Osteoblast (primary cell): Measurements from ENCODE around the gene ASGR1. TPM values are rescaled to one million over a fixed set of nuclear protein-coding genes. Genes with fewer than 3 reads are reported as not detected.
A peak's percentile ranks its signal among the peaks of the same experiment; 100 is the strongest.
"Not testable (repeated sequence)": the region's sequence is repeated elsewhere in the genome, so short reads cannot be mapped to it uniquely, and the experiment has no call there.

Experiments
- DNase-seq: peaks from one replicate; pipeline ENCODE4 v3.0.0; 2011; ENCODE audit warnings: low spot score, mixed read lengths; ENCODE audit not compliant: insufficient read length; ENCODE audit errors: missing footprints
- H2AFZ ChIP-seq: 2 replicates; pipeline ENCODE4 v1.6.0; 2011; ENCODE audit warnings: mild to moderate bottlenecking, low read length
- H3K27ac ChIP-seq: 2 replicates; pipeline ENCODE4 v1.5.1; 2011; ENCODE audit warnings: mild to moderate bottlenecking, low read depth, low read length, moderate library complexity
- H3K27me3 ChIP-seq: 2 replicates; pipeline ENCODE4 v1.6.0; 2012; ENCODE audit warnings: mild to moderate bottlenecking, control low read depth, inconsistent platforms, low read length, moderate library complexity; ENCODE audit not compliant: insufficient read depth
- H3K36me3 ChIP-seq: 2 replicates; pipeline ENCODE4 v1.5.1; 2011; ENCODE audit warnings: mild to moderate bottlenecking, low read length, control low read depth, moderate library complexity; ENCODE audit not compliant: insufficient read depth
- H3K4me1 ChIP-seq: 2 replicates; pipeline ENCODE4 v1.5.1; 2011; ENCODE audit warnings: mild to moderate bottlenecking, low read length, control low read depth, moderate library complexity; ENCODE audit not compliant: insufficient read depth
- H3K4me2 ChIP-seq: 2 replicates; pipeline ENCODE4 v1.6.0; 2011; ENCODE audit warnings: mild to moderate bottlenecking, low read length; ENCODE audit not compliant: insufficient read depth
- H3K4me3 ChIP-seq: fragments of 200-600 bp; sonication (generic); 3 replicates; pipeline ENCODE4 v1.5.1; 2012; ENCODE audit warnings: mild to moderate bottlenecking, low read length, inconsistent platforms; ENCODE audit not compliant: insufficient read depth
- H3K79me2 ChIP-seq: 2 replicates; pipeline ENCODE4 v1.6.0; 2012; ENCODE audit warnings: mild to moderate bottlenecking, low read length, control low read depth, inconsistent platforms; ENCODE audit not compliant: insufficient read depth
- H3K9me3 ChIP-seq: 2 replicates; pipeline ENCODE4 v1.5.1; 2011; ENCODE audit warnings: low read depth, low read length, control low read depth
- H4K20me1 ChIP-seq: 2 replicates; pipeline ENCODE4 v1.6.0; 2012; ENCODE audit warnings: mild to moderate bottlenecking, low read length, control low read depth; ENCODE audit not compliant: insufficient read depth
- total RNA-seq: library from RNA; depleted of rRNA; stranded (reverse); fragments of >200 nt; gene quantifications from 2 replicates; pipeline ENCODE4 v1.2.3, GENCODE V29; 2012
- TF ChIP-seq, protein P1 (sequence below): IDR thresholded peaks from 2 replicates; pipeline ENCODE4 v1.5.1; 2011; ENCODE audit warnings: mild to moderate bottlenecking, low read depth, low read length, moderate library complexity; ENCODE audit errors: extremely low read depth

The ASGR1 gene
- total RNA-seq, 1 donor = 1.1 TPM

DNA sequence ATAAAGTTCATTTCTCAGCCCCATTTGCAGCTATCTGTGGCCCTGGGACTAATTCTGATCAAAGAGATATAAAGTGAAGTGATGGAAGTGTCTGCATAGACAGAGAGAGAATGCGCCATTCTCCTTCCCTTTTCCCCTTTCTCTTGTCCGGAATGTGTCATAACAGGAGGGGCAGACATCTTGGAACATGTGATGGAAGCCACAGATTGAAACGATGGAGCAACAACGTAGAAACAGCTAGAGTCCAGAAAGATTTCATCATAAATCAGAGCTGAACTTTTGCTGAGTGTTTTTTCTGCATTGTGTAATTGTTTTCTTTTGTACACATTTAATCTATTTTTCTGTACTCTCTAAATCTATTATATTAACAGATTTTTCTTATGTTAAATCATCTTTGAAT is 11.3 kb downstream of the ASGR1 start:
- no peak for DNase-seq
- TF ChIP-seq, protein P1, sequence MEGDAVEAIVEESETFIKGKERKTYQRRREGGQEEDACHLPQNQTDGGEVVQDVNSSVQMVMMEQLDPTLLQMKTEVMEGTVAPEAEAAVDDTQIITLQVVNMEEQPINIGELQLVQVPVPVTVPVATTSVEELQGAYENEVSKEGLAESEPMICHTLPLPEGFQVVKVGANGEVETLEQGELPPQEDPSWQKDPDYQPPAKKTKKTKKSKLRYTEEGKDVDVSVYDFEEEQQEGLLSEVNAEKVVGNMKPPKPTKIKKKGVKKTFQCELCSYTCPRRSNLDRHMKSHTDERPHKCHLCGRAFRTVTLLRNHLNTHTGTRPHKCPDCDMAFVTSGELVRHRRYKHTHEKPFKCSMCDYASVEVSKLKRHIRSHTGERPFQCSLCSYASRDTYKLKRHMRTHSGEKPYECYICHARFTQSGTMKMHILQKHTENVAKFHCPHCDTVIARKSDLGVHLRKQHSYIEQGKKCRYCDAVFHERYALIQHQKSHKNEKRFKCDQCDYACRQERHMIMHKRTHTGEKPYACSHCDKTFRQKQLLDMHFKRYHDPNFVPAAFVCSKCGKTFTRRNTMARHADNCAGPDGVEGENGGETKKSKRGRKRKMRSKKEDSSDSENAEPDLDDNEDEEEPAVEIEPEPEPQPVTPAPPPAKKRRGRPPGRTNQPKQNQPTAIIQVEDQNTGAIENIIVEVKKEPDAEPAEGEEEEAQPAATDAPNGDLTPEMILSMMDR = no peak

DNA sequence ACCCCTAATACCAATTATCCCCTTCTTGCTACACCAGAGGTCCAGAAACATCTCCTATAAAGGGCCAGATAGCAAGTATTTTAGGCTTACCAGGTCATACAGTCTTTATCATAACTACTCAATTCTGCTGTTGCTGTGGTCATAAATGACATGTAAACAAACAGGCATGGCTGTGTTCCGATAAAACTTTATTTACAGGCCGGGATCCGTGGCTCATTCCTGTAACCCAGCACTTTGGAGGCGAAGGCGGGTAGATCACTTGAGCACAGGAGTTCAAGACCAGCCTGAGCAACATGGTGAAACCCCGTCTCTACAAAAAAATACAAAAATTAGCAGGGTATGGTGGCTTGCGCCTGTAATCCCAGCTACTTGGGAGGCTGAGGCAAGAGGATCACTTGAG is 12.3 kb downstream of the ASGR1 start:
- H2AFZ ChIP-seq = no peak overlapping the region
- TF ChIP-seq, protein P1 = no peak
- no peaks in the 10 kb centered on the region for H4K20me1 ChIP-seq
- no peak for DNase-seq
- no peaks in the 10 kb centered on the region for H3K79me2 ChIP-seq
- no peaks in the 10 kb centered on the region for H3K27me3 ChIP-seq
- H3K4me1 ChIP-seq = no peaks in the 10 kb centered on the region
- H3K4me3 ChIP-seq = no peak overlapping the region
- no peak overlapping the region for H3K27ac ChIP-seq
- H3K9me3 ChIP-seq = no peaks in the 10 kb centered on the region
- H3K4me2 ChIP-seq = no peak overlapping the region
- H3K36me3 ChIP-seq = no peaks in the 10 kb centered on the region

More for the DNA sequence above, 11.3 kb downstream of the ASGR1 start:
- H3K9me3 ChIP-seq = no peaks in the 10 kb centered on the region
- no peaks in the 10 kb centered on the region for H3K27me3 ChIP-seq
- H3K4me2 ChIP-seq = peak overlapping the region; percentile 28
- no peak overlapping the region for H3K4me3 ChIP-seq
- H2AFZ ChIP-seq = peak overlapping the region; percentile 68
- no peaks in the 10 kb centered on the region for H3K4me1 ChIP-seq
- H4K20me1 ChIP-seq = no peaks in the 10 kb centered on the region
- no peaks in the 10 kb centered on the region for H3K36me3 ChIP-seq
- no peak overlapping the region for H3K27ac ChIP-seq
- H3K79me2 ChIP-seq = no peaks in the 10 kb centered on the region

DNA sequence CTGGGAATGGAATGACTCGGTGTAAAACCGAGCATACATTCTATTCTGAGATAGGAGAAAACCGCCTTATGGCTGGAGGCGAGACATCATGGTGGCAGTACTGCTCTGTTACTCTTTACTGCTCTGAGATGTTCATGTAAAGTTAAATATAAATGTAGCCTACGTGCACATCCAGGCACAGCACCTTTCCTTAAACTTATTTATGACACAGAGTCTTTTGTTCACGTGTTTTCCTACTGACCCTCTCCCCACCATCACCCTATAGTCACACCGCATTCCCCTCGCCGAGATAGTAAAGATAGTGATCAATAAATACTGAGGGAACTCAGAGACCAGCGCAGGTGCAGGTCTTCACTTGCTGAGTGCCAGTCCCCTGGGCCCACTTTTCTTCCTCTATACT is 19.6 kb downstream of the ASGR1 start:
- H3K27ac ChIP-seq, H2AFZ ChIP-seq, H3K79me2 ChIP-seq, H3K9me3 ChIP-seq, H3K4me1 ChIP-seq, H3K27me3 ChIP-seq, H3K36me3 ChIP-seq, H4K20me1 ChIP-seq, H3K4me2 ChIP-seq, H3K4me3 ChIP-seq, DNase-seq: not testable (repeated sequence)

DNA sequence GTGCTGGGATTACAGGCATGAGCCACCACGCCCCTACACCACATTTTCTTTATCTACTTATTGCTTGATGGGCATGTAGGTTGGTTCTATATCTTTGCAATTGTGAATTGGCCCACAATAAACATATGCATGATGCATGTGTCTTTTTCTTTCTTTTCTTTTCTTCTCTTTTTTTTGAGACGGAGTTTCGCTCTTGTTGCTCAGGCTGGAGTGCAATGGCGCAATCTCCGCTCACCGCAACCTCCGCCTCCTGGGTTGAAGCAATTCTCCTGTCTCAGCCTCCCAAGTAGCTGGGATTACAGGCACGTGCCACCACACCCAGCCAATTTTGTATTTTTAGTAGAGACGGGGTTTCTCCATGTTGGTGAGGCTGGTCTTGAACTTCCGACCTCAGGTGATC is 20.7 kb downstream of the ASGR1 start:
- not testable (repeated sequence) for H4K20me1 ChIP-seq, H3K4me2 ChIP-seq, H3K79me2 ChIP-seq, DNase-seq, H3K27ac ChIP-seq, H3K9me3 ChIP-seq, H3K4me3 ChIP-seq, H3K4me1 ChIP-seq, H2AFZ ChIP-seq, H3K27me3 ChIP-seq, H3K36me3 ChIP-seq

DNA sequence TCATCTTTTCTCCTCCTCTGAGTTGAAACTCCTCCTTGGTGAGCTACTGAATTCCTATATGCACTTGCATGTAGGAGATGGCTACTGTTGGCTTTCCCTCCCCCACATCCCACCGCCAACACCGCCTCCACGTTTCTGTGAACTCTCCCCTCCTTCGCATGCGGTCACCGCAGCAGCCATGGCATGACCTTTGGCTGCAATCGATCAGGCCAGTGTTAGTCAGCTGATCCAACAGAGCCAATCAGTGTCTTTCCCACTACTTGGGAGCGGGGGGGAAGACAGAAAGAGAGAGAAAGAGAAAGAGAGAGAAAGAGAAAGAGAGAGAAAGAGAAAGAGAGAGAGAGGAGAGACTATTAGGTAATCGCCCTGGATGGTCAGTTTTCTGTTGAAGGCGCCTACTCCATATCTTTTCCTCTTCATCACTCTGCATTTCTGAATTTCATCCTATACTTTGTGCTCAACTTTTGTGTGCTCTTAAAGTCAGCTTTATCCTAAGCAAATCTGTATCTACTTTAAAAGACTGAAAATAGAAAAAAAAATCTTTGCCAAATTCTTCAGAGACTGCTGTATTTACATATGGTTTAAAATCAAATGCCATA is 22.7 kb downstream of the ASGR1 start:
- H3K27me3 ChIP-seq = peaks cover 14% of the 10 kb centered on the region
- no peak overlapping the region for H3K27ac ChIP-seq
- no peak overlapping the region for H3K4me2 ChIP-seq
- H3K4me1 ChIP-seq = no peaks in the 10 kb centered on the region
- no peaks in the 10 kb centered on the region for H4K20me1 ChIP-seq
- no peak overlapping the region for H2AFZ ChIP-seq
- no peaks in the 10 kb centered on the region for H3K9me3 ChIP-seq
- DNase-seq = no peak
- H3K36me3 ChIP-seq = no peaks in the 10 kb centered on the region
- H3K79me2 ChIP-seq = no peaks in the 10 kb centered on the region
- no peak overlapping the region for H3K4me3 ChIP-seq
- TF ChIP-seq, protein P1 = no peak
